GM12874 (cell line): ENCODE data around the gene THOC1.
A peak's percentile ranks its signal among the peaks of the same experiment; 100 is the strongest.

ENCODE experiments used
- TF ChIP-seq, protein P1 (sequence below): IDR thresholded peaks from 2 replicates; pipeline ENCODE4 v1.5.1; 2011; ENCODE audit warnings: low read depth, mild to moderate bottlenecking, control low read depth, low read length, moderate library complexity; ENCODE audit not compliant: insufficient read depth

The THOC1 gene

DNA sequence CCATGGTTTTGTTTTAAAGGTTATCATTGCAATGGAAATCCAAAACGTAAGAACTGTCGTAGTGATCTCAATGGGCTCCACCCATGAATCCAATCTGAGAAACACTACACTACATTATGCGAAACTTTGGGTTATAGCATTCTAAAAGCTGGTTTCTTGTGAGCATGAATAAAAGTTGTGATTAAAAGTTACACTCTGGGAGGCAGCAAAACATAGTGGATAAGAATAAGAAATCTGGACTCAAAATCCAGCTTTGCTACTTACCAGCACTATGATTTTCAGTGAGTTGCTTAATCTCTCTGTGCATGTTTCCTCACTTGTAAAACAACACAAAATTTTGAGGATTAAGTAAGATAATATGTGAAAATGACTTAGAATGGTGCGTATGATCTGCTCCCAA, 25.7 kb upstream of the THOC1 start:
- TF ChIP-seq, protein P1, sequence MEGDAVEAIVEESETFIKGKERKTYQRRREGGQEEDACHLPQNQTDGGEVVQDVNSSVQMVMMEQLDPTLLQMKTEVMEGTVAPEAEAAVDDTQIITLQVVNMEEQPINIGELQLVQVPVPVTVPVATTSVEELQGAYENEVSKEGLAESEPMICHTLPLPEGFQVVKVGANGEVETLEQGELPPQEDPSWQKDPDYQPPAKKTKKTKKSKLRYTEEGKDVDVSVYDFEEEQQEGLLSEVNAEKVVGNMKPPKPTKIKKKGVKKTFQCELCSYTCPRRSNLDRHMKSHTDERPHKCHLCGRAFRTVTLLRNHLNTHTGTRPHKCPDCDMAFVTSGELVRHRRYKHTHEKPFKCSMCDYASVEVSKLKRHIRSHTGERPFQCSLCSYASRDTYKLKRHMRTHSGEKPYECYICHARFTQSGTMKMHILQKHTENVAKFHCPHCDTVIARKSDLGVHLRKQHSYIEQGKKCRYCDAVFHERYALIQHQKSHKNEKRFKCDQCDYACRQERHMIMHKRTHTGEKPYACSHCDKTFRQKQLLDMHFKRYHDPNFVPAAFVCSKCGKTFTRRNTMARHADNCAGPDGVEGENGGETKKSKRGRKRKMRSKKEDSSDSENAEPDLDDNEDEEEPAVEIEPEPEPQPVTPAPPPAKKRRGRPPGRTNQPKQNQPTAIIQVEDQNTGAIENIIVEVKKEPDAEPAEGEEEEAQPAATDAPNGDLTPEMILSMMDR = no peak

DNA sequence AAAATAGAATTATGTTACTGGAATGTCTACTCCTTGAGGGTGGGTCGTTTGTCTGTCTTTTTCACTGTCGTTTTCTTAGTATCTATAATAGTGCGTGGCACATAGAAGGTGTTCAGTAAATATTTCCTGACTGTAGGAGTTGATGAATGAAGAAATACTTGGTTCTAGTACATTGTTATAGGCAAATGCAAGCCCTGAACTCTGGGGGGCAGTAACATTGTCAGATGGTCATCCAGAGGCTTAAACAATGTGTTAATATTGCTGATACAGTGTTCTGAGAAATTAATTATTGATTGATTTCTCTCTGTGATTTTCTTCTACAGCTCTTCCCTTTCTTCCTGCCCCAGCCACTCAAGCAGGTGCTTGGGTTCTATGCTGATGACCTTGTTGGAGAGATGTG, 24.4 kb upstream of the THOC1 start:
- TF ChIP-seq, protein P1 = no peak

DNA sequence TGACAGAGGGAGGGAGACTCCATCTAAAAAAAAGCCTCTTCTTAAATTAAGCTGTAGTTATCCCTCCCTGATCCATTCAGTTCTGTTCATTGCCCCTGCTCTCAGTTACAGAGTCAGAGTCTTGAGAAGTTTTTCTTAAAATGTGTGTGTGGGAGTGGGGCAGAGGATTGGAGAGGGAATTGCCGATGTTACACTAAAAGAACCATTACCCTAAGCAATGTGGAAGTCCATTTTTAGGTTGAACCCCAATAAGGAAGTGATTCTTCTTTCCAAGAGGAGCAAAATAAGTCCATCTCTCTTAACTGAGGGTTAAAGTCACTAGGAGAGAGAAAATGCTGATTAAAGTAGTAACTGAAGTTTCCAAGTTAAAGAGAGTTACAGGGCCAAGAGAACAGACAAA, 21.2 kb upstream of the THOC1 start:
- TF ChIP-seq, protein P1 = no peak

DNA sequence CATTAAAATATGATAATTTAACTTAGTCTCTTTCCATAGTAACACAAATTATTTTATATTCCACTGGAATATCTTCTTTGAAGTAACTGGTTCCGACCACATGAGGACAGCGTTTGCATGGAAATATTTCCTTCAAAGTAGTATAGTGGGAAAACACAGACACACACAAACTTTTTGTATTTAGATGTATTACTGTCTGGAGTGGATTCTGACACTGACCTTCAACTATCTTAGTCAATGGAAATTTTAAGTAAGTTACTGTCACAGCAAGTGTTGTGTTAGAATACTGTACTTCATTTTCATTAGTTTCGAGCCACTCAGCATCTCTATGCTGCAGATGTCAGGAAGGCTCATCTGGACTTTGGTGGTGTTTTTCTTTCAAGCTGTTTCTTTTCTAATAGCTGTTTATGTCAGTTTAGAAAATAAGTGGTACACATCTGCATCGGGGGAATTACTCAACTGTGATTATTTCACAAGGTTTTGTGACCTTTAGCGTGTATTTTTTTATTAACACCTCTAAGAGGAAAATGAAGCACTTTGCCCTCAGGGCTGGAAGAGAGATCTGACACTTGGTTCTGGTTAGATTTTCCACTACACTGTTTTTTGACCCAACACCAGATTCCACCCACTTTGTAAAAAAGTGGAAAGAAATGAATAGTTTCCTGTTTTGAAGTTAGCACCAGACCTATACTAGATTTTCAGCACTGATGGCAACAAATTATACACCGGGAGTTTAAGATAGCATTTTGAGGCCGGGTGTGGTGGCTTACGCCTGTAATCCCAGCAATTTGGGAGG, 18.9 kb upstream of the THOC1 start:
- TF ChIP-seq, protein P1 = 0 out of 2 replicates have a peak, but pooled peaks have one; percentile 8

DNA sequence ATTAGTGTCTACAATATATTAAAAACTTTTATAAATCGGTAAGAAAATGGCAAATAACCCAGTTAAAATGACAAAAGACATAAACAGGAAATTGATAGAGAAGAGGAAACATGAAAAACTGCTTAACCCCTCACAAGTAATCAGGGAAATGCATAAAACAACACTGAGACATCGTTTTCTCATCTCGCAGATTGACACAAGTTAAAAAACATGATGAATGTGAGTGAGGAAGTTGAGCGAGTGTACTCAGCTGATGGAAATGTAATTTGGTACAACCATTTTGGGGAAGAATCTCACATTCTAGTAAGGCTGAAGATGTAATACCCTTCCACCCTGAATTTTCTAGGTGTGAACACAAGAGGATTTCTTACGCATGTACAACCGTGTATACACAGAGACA, 18.0 kb upstream of the THOC1 start:
- TF ChIP-seq, protein P1 = no peak

DNA sequence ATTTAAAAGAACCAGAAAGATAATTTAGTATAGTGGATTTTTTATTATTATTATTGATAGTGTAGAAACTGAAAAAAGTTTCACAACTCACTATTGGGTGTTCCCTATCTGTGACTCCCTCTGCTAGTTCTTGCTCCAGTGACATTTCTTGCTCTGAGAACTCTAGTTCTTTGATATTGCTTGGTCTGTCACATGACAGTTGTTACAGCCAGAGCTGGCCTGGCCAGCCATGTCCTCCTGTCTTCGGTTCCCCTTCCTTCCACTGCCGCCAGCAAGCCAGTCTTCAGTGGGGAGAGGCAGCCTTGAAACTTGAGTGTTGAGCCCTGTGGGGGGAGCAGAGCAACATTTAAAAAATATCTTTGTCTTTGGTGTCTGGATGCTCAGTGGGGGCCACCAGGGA, 7.6 kb upstream of the THOC1 start:
- TF ChIP-seq, protein P1 = no peak

DNA sequence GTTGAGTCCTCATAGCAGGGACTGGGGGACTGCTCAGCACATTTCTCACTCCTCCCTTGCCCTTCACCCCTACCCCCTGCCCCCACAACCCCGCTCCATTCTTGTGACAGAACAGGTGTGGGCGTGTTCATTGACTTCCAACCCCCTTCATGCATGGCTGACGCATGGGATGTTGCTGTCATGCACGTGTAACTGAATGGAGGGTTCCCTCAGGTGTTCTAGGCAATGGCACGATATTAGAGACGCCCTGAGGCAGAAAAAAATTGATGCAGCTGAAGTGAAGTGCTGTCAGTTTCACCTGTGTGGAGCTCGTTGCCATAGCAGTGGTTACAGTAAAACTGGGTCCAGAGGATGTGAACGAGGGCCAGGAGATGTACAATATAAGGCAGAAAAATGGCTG, 6.5 kb upstream of the THOC1 start:
- TF ChIP-seq, protein P1 = no peak
